SH-SY5Y (cell line): ENCODE results near the gene ALX4.

Source experiments
- GATA2 ChIP-seq: IDR thresholded peaks from 2 replicates; pipeline ENCODE4 v1.6.1; 2011; ENCODE audit warnings: mild to moderate bottlenecking, low read depth, low read length
- GATA3 ChIP-seq: IDR thresholded peaks from 2 replicates; pipeline ENCODE4 v1.6.1; 2011; ENCODE audit warnings: low read depth, mild to moderate bottlenecking, low read length, moderate library complexity

Gene ALX4

DNA sequence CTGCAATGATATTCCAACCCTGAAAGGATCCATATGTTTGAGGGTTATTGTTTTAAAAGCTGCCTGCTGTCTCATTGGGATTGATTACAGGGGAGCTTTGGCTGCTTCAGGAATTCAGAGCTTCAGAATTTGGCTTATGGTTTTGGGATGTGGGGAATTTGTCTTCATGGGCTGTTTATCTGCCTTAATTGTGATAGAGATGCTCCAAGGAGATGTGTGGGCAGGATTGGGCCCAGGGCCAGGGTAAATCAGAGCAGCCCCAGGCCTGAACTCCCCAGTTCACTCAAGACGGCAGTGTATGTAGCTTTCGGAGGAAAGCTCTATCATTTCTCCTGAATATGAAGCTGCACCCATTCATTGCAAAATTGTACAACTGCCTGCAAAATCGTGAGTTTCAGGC lies 88.5 kb downstream of the ALX4 start:
- no peak for TF ChIP-seq GATA2
- no peak for TF ChIP-seq GATA3

DNA sequence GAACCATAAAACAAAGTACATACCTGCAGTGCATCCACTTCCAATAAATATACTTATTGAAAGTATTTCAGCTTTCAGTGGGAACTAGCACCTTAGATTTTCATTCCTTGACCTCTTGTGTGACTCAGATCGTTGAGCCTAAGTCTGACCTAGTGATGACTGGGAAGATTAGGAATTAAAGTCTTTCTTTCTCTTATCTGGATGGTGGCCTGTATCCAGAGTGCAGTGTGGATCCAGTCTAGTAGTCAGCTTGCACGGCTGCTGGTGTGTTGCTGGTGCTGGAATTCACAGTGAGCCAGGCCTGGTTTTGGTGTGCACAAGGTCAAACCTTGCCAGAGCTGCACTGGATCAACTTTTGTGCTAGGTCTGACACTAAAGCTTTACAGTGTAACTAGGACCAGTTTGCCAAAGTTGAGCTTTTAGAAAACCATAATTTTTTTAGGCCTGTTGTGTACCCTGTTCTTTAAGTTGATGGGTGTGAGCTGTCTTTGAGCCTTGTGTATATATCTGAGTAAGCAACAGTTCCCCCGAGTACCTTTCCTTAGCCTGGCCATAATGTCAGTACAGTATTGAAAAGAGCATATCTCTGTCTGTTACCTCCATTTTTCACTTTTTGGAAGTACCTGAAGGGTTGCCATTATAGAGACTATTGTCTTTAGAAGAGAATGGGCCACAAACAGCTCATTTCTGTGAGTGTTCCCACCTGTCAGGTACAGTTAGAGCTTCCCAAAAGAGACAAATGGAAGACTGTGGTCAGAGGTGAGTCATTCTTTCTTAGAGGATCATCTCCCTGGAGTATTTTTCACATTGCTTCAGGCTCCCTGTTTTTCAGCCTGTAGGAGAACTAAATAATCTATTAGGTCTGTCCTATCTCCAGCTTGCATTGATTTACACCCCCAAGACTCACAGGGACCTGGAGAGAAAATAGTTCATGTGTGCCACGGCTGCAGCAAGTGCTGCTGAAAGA lies 89.8 kb downstream of the ALX4 start:
- TF ChIP-seq GATA2 (no peak), GATA3 (no peak)

DNA sequence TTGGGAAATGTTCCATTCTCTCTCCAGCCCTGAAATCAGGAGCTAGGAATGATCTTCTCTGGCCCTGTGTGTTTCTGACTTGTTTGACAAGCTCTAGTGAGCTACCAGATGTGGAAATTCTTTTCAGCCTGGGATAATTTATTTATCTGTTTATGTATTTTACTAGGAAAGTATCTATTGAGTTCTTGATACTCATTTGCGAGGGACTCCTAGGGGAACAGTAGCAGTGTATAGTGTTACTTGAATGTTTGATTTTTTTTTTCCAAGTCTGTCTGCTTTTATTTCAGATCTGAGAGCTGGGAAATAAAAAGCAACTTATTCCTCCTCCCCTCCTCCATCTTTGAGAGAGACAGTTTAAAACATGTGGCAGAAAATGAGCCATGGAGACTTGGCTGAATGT lies 92.5 kb downstream of the ALX4 start:
- TF ChIP-seq GATA2: no peak
- no peak for TF ChIP-seq GATA3

DNA sequence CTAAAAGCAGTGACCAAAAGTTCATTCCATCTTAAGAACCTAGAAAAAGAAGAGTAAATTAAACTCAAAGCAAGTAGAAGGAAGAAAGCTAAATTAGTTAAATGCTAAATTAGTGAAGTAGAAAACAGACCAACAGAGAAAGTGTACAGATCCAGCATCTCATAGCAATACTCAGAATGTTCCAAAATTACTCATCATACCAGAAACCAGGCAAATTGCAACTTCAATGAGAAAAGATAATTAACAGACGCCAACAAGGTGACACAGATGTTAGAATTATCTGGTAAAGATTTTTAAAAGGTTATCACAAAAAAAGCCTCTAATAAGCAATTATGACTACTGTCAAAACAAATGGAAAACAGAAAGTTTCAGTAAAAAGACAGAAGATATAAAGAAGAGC lies 96.8 kb downstream of the ALX4 start:
- no peak for TF ChIP-seq GATA3
- no peak for TF ChIP-seq GATA2

DNA sequence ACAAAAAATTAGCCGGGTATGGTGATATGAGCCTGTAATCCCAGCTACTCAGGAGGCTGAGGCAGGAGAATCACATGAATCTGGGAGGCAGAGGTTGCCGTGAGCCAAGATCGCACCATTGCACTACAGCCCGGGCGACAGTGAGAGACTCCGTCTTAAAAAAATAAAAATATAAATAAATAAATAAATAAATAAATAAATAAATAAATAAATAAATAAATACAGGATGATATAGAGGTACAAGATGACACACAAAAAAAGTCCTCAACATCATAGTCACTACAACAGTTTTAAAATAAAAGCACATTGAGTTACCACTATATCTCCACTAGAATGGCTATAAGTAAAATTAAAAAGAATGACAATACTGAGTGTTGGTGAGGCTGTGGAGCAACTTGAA lies 97.8 kb downstream of the ALX4 start:
- TF ChIP-seq GATA2: no peak
- TF ChIP-seq GATA3: no peak
